ENCODE measurements around the gene HELB. TPM values are rescaled to one million over a fixed set of nuclear protein-coding genes. Genes with fewer than 3 reads are reported as not detected.

Gene HELB
- total and polyA plus RNA-seq, 4 experiments from 2014 or later, result 20.2 to 69.0 (median 49.5) TPM

- H3K27ac ChIP-seq (ENCODE audit: low read depth, low read length), result no peak overlapping the region
Measured at GRCh38 chr12:66387117-66387516, 84.8 kb downstream of the HELB start.

More at GRCh38 chr12:66387117-66387516, 84.8 kb downstream of the HELB start:
- Mint-ChIP-seq H3K36me3 (peaks cover 9 to 33% of the 10 kb centered on the region in 2 donors), H3K4me1 (peaks cover 0 to 4% (median under 1%) of the 10 kb centered on the region in 4 donors), H3K27me3 (peaks cover 0 to 2% of the 10 kb centered on the region in 2 donors), H3K9me3 (peaks cover 0 to 6% (median 0%) of the 10 kb centered on the region in 8 donors), H3K4me3 (no peak overlapping the region), H3K27ac (no peak overlapping the region)
- intact Hi-C loops (cut with micrococcal nuclease), result no loop called here
- Histone ChIP-seq H3K4me3 (ENCODE audit: low read length in 2 of 2) (no peak overlapping the region), H3K36me3 (ENCODE audit: insufficient read depth, low read length) (no peaks in the 10 kb centered on the region), H3K4me1 (ENCODE audit: insufficient read depth, low read length) (no peaks in the 10 kb centered on the region), H3K9me3 (ENCODE audit: control insufficient read depth in 1 of 2, low read length in 2 of 2) (no peaks in the 10 kb centered on the region), H3K27me3 (ENCODE audit: insufficient read depth, low read length) (no peaks in the 10 kb centered on the region)
- ChIA-PET POLR2A (ENCODE audit: partially characterized antibody) (no interaction called here), CTCF (ENCODE audit: partially characterized antibody) (no interaction called here)
- DNase-seq, result no peak

Other genes starting within 250 kb of the HELB start
- gene LLPH, start 171.7 kb upstream of the HELB start, total RNA-seq, result 10 to 100 TPM; 25.8 to 26.4 TPM
- 10 to 100 TPM; 33.9 to 35.9 TPM for gene LLPH, start 171.7 kb upstream of the HELB start, polyA plus RNA-seq
- 100 to 1,000 TPM in 1 of 2 experiments, 10 to 100 TPM in 1; 98.5 to 108 TPM for gene TMBIM4, start 132.5 kb upstream of the HELB start, total RNA-seq
- 100 to 1,000 TPM; 284 to 486 TPM for gene TMBIM4, start 132.5 kb upstream of the HELB start, polyA plus RNA-seq
- under 1 TPM; 0.44 to 0.47 TPM for gene IRAK3, start 113.3 kb upstream of the HELB start, total RNA-seq
- gene IRAK3, start 113.3 kb upstream of the HELB start, polyA plus RNA-seq, result under 1 TPM in 1 of 2 donors, not detected in 1; 0.14 TPM

All from CD4-positive, alpha-beta memory T cell (primary cell).